UCSD-AML1 (cell line): ENCODE measurements around the gene CAMK1D.
"Not testable (repeated sequence)": the region's sequence is repeated elsewhere in the genome, so short reads cannot be mapped to it uniquely, and the experiment has no call there.

Source experiments
- DNase-seq: peaks from one replicate; lab custom pipeline; 2025; ENCODE audit not compliant: unreplicated experiment; lab: John Stamatoyannopoulos, UW

Gene CAMK1D

GRCh38 chr10:12740813-12741212 is 391.5 kb downstream of the CAMK1D start:
- no peak for DNase-seq

- no peak for DNase-seq
Measured at GRCh38 chr10:12741360-12741804, 392.0 kb downstream of the CAMK1D start.

GRCh38 chr10:12742771-12743170 is 393.4 kb downstream of the CAMK1D start:
- no peak for DNase-seq

GRCh38 chr10:12743466-12743865 is 394.1 kb downstream of the CAMK1D start:
- DNase-seq = not testable (repeated sequence)

- no peak for DNase-seq
Measured at GRCh38 chr10:12743941-12744340, 394.6 kb downstream of the CAMK1D start.

GRCh38 chr10:12748186-12748585 is 398.8 kb downstream of the CAMK1D start:
- DNase-seq = no peak

- DNase-seq = no peak
Measured at GRCh38 chr10:12749760-12750478, 400.6 kb downstream of the CAMK1D start.

- no peak for DNase-seq
Measured at GRCh38 chr10:12750526-12751201, 401.3 kb downstream of the CAMK1D start.

GRCh38 chr10:12755075-12755474 is 405.7 kb downstream of the CAMK1D start:
- no peak for DNase-seq

- no peak for DNase-seq
Measured at GRCh38 chr10:12757351-12757750, 408.0 kb downstream of the CAMK1D start.

- no peak for DNase-seq
Measured at GRCh38 chr10:12758271-12758670, 408.9 kb downstream of the CAMK1D start.

- no peak for DNase-seq
Measured at GRCh38 chr10:12766223-12766622, 416.9 kb downstream of the CAMK1D start.

- DNase-seq = no peak
Measured at GRCh38 chr10:12768156-12769100, 419.1 kb downstream of the CAMK1D start.

GRCh38 chr10:12769323-12770044 is 420.1 kb downstream of the CAMK1D start:
- no peak for DNase-seq

GRCh38 chr10:12771981-12772760 is 422.8 kb downstream of the CAMK1D start:
- no peak for DNase-seq

GRCh38 chr10:12772797-12773587 is 423.6 kb downstream of the CAMK1D start:
- DNase-seq = no peak

GRCh38 chr10:12774204-12774894 is 425.0 kb downstream of the CAMK1D start:
- no peak for DNase-seq

GRCh38 chr10:12777840-12778585 is 428.7 kb downstream of the CAMK1D start:
- DNase-seq = no peak
